Measurements from ENCODE around the gene CDC42BPA. TPM values are rescaled to one million over a fixed set of nuclear protein-coding genes. Genes with fewer than 3 reads are reported as not detected.

CDC42BPA gene
- total and polyA plus RNA-seq, 2 of the 13 experiments (the other 11 are each of a cell fraction or from before 2014, with no cell fraction given): 6.5 to 16.0 TPM

GRCh38 chr1:227260433-227260832 is 57.9 kb downstream of the CDC42BPA start:
- ChIA-PET POLR2A (no interaction called here), CTCF (ENCODE audit: low intra/inter-chr PET ratio, low total read pairs) (no interaction called here)
- no TSS peak for BruUV-seq (replicated peaks)
- no peak overlapping the region for H3K27ac ChIP-seq (ENCODE audit: extremely low read length, insufficient read depth, low read length)
- FAIRE-seq (no peak), DNase-seq (ENCODE audit: low spot score) (no peak), ATAC-seq (no peak)
- WGBS (ENCODE audit: low lambda C conversion rate): 93% methylated on average over 2 of the region's 2 CpGs
- H3K27me3 ChIP-seq (ENCODE audit: control insufficient read depth in 1 of 2, insufficient read depth in 2 of 2, low read length in 2 of 2): no peaks in the 10 kb centered on the region
- no peaks in the 10 kb centered on the region for H3K9me3 ChIP-seq (ENCODE audit: low read length)
- no peaks in the 10 kb centered on the region; a peak in 1 of 5 replicates for H3K36me3 ChIP-seq (replicated peaks in 1 of 2; ENCODE audit: control insufficient read depth in 1 of 2, insufficient read depth in 2 of 2, low read length in 2 of 2)
- in situ Hi-C loops (cut with HindIII; ENCODE audit: extremely low pct_ligation_motif_present, low pct_unique_long_range_greater_than_20kb) (no loop called here), intact Hi-C loops (cut with micrococcal nuclease; ENCODE audit: unreplicated experiment) (no loop called here)
- H3K9ac ChIP-seq (ENCODE audit: insufficient read depth, low read depth, low read length): no peak overlapping the region
- TF ChIP-seq RBFOX2 (IDR thresholded peaks at IDR 0.05; ENCODE audit: low read depth, low read length): no peak
- no peak for TF ChIP-seq TSC22D2 (CRISPR knock-in tag; IDR thresholded peaks at IDR 0.05; ENCODE audit: borderline replicate concordance)
- TF ChIP-seq EZH2 (conservative IDR thresholded peaks at IDR 0.05; ENCODE audit: low read depth, low read length): no peak
- TF ChIP-seq BCLAF1 (IDR thresholded peaks at IDR 0.05): no peak
- TF ChIP-seq REXO4 (CRISPR knock-in tag; IDR thresholded peaks at IDR 0.05; ENCODE audit: borderline replicate concordance): no peak
- no peak for TF ChIP-seq MTA1 (CRISPR knock-in tag; IDR thresholded peaks at IDR 0.05; ENCODE audit: borderline replicate concordance)
- TF ChIP-seq KDM6A (CRISPR knock-in tag; IDR thresholded peaks at IDR 0.05; ENCODE audit: low read depth): no peak
- no peak for TF ChIP-seq SSRP1 (CRISPR knock-in tag; IDR thresholded peaks at IDR 0.05)
- TF ChIP-seq GPBP1L1 (CRISPR knock-in tag; IDR thresholded peaks at IDR 0.05): no peak
- TF ChIP-seq DDIT3 (CRISPR knock-in tag; IDR thresholded peaks at IDR 0.05): no peak
- TF ChIP-seq ZNF782 (CRISPR knock-in tag; IDR thresholded peaks at IDR 0.05; ENCODE audit: borderline replicate concordance): no peak
- no peak for TF ChIP-seq NFIB (CRISPR knock-in tag; IDR thresholded peaks at IDR 0.05; ENCODE audit: borderline replicate concordance)
- no peak for TF ChIP-seq ZNF558 (CRISPR knock-in tag; IDR thresholded peaks at IDR 0.05; ENCODE audit: borderline replicate concordance)
- no peak for TF ChIP-seq NFYB (CRISPR knock-in tag; IDR thresholded peaks at IDR 0.05)
- no peak for TF ChIP-seq CTCF (CRISPR knock-in tag; IDR thresholded peaks at IDR 0.05)
- TF ChIP-seq ZNF607 (CRISPR knock-in tag; IDR thresholded peaks at IDR 0.05; ENCODE audit: borderline replicate concordance): no peak
- no peak overlapping the region for H3K4me3 ChIP-seq (replicated peaks in 1 of 3; ENCODE audit: insufficient read depth in 1 of 3, low read depth in 2 of 3, low read length in 3 of 3)
- H4K20me1 ChIP-seq (ENCODE audit: insufficient read depth, low read length): no peaks in the 10 kb centered on the region
- peaks cover 8% of the 10 kb centered on the region for H3K79me2 ChIP-seq (ENCODE audit: insufficient read depth, low read length)
- H2AFZ ChIP-seq (ENCODE audit: low read length): no peak overlapping the region
- H3K4me1 ChIP-seq (ENCODE audit: insufficient read depth, low read length): peaks cover under 1% of the 10 kb centered on the region; the same call in 1 of the 2 replicates
- H3K4me2 ChIP-seq (ENCODE audit: low read depth, low read length): no peak overlapping the region
